ENCODE data around the gene NBL1.

GRCh38 chr1:19661721-19662228 is 17.7 kb downstream of the NBL1 start:
- TF ChIP-seq, protein P1, sequence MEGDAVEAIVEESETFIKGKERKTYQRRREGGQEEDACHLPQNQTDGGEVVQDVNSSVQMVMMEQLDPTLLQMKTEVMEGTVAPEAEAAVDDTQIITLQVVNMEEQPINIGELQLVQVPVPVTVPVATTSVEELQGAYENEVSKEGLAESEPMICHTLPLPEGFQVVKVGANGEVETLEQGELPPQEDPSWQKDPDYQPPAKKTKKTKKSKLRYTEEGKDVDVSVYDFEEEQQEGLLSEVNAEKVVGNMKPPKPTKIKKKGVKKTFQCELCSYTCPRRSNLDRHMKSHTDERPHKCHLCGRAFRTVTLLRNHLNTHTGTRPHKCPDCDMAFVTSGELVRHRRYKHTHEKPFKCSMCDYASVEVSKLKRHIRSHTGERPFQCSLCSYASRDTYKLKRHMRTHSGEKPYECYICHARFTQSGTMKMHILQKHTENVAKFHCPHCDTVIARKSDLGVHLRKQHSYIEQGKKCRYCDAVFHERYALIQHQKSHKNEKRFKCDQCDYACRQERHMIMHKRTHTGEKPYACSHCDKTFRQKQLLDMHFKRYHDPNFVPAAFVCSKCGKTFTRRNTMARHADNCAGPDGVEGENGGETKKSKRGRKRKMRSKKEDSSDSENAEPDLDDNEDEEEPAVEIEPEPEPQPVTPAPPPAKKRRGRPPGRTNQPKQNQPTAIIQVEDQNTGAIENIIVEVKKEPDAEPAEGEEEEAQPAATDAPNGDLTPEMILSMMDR (IDR thresholded peaks at IDR 0.05; ENCODE audit: low read depth, low read length): peak; percentile 42
- TF ChIP-seq POLR2A (IDR thresholded peaks at IDR 0.05; ENCODE audit: extremely low read depth, insufficient read length) (no peak), MYC (IDR thresholded peaks at IDR 0.05; ENCODE audit: low read depth, low read length) (no peak)

All from NB4 (cell line).